Lower leg skin (tissue), 4 donors: ENCODE measurements around the gene PLOD1. TPM values are rescaled to one million over a fixed set of nuclear protein-coding genes. Genes with fewer than 3 reads are reported as not detected.
A peak's percentile ranks its signal among the peaks of the same experiment; 100 is the strongest.

Experiments
- DNase-seq, 2 donors: peaks; one replicate each; pipeline ENCODE4 v3.0.0-alpha.2; 2019; ENCODE audit warnings: low spot score in 2 of 2
- H3K4me3 ChIP-seq: fragments of 200-600 bp; sonication (generic); 2 replicates; pipeline ENCODE4 v1.5.1; 2017; ENCODE audit warnings: mild to moderate bottlenecking, low read depth; ENCODE audit not compliant: poor library complexity, severe bottlenecking
- POLR2A ChIP-seq, 2 donors: fragments of 450-650 bp; IDR thresholded peaks; one replicate each; pipeline ENCODE4 v1.6.1; 2016 to 2017; ENCODE audit warnings: antibody characterized with exemption in 2 of 2, mild to moderate bottlenecking in 1 of 2, moderate library complexity in 1 of 2
- WGBS, 2 donors: methylation state at CpG; one replicate each; pipeline ENCODE4 v1.1.5; 2018; 5-methylcytosine and 5-hydroxymethylcytosine counted together
- intact Hi-C: fragments of 100-400 bp; cut with DNase I; formaldehyde crosslinking; loops from one replicate; pipeline ENCODE4 v1.15.0; 2023; ENCODE audit warnings: low total_unique reads
- total RNA-seq, 4 donors: library from RNA; depleted of rRNA; stranded (reverse); fragments of >200 nt; gene quantifications; one replicate each; pipeline ENCODE4 v1.1.0, GENCODE V29; 2016
- TF ChIP-seq, protein P1 (sequence below), 3 donors: fragments of 450-650 bp; IDR thresholded peaks; one replicate each; pipeline ENCODE4 v1.5.1; 2016; ENCODE audit warnings: antibody characterized with exemption in 3 of 3, mild to moderate bottlenecking in 3 of 3, moderate library complexity in 2 of 3

Gene PLOD1
- total RNA-seq: 10 to 100 TPM; 26.5 to 54.0 (median 41.3) TPM

DNA sequence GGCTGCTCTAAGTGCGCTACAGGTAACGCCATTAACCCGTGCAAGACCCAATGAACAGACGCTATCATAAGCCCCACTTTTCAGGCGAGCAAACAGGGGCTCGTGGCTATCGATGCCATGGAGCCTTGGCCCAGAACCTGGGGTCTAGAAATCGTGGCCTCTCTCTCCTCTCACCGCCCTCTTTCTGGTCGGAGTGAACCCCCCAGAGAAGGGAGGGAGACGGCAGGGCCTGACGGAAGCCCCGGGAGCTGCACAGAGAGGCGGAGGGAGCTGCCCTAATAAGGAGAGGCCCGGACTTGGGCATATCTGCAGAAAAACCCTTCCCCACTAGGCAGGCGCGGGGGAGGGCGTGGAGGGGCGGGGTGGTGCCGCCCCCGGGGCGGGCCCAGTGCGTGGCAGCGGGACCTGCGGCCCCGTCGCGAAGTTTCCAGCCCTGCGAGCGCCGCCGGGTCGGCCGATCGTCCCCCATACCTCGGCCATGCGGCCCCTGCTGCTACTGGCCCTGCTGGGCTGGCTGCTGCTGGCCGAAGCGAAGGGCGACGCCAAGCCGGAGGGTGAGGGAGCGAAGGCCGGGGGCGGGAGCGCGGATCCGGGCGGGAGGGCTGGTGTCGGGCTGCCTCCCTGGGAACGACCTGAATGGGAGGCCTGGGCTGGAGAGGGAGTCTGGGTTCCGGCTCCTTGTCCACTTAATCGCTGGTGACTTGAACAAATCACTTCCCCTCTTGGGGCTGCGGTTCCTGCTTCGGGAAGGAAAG is at the start of gene PLOD1:
PLOD1 (plus strand) TSS at position 416 of the 755 bp plus-strand sequence; CDS start at position 479, 63 bp downstream.
- H3K4me3 ChIP-seq: peak within 1 kb of the TSS; percentile 42
- DNase-seq: peak; percentile 83 to 97
- TF ChIP-seq POLR2A (IDR thresholded peaks at IDR 0.05): no peak
- TF ChIP-seq, protein P1, sequence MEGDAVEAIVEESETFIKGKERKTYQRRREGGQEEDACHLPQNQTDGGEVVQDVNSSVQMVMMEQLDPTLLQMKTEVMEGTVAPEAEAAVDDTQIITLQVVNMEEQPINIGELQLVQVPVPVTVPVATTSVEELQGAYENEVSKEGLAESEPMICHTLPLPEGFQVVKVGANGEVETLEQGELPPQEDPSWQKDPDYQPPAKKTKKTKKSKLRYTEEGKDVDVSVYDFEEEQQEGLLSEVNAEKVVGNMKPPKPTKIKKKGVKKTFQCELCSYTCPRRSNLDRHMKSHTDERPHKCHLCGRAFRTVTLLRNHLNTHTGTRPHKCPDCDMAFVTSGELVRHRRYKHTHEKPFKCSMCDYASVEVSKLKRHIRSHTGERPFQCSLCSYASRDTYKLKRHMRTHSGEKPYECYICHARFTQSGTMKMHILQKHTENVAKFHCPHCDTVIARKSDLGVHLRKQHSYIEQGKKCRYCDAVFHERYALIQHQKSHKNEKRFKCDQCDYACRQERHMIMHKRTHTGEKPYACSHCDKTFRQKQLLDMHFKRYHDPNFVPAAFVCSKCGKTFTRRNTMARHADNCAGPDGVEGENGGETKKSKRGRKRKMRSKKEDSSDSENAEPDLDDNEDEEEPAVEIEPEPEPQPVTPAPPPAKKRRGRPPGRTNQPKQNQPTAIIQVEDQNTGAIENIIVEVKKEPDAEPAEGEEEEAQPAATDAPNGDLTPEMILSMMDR (IDR thresholded peaks at IDR 0.05): no peak
- intact Hi-C loops: no loop called here
- 0% methylated on average over 42 to 53 of the region's 55 CpGs for WGBS, 2 donors

DNA sequence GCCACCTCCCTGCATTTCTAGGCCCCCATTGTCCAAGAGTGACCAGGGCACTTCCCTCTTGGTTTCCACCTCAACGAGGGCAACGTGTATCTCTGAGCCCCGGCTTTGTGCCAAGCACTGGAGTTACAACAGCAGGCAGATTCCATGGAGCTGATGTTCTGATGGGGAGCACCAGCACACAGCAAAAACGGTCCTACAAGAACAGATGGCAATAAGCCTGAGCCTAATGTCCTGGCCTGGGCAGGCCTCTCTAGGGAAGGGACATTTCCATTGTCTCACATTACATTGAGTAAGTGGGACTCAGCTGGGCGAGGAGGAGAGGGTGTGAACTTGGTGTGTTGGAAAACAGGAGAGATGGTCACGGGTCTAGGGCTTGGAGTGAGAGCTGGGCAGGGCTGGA is 48.6 kb upstream of the PLOD1 start:
- DNase-seq: peak in 1 of 2 donors; percentile 34
- intact Hi-C loops: no loop called here
- no peak overlapping the region for H3K4me3 ChIP-seq
- 64 to 76% methylated on average over 6 of the region's 6 CpGs for WGBS, 2 donors
- TF ChIP-seq POLR2A (IDR thresholded peaks at IDR 0.05): no peak
- TF ChIP-seq, protein P1 (IDR thresholded peaks at IDR 0.05): no peak

DNA sequence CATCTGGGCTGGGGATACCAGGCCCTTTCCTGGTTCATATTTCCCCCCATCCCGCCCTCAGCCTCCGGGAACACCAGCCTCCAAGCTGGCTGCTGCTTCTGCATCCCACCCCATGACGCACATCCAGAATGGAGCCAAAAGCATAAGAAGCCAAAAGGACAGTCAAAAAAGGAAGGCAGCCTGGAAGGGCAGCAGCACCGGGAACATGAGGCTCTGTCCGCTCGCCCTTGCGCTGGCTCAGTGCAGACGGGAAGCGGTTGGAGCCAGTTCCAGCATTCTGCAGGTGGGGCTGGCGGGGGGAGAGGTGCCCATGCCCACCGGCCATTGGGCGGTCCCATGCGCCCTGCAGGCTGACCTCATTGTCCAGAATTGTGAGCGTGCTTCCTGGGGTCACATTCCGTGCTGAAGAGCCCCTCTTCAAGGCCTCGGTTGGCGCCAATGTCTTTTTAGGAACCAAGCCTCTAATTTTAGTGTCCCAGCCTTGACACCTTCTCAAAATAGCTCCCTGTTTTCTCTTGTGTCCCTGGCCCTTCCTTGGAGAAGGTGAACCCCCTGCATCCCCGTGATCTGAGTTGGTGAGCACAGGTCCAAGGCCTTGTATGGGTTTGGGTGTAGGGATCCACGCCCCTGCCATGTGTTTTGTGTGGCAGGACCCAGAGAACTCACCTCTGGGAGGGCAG is 47.4 kb upstream of the PLOD1 start:
- no peak for DNase-seq
- intact Hi-C loops: no loop called here
- H3K4me3 ChIP-seq: no peak overlapping the region
- no peak for TF ChIP-seq POLR2A (IDR thresholded peaks at IDR 0.05)
- TF ChIP-seq, protein P1 (IDR thresholded peaks at IDR 0.05): no peak
- WGBS, 2 donors: 73 to 84% methylated on average over 17 to 19 of the region's 19 CpGs

DNA sequence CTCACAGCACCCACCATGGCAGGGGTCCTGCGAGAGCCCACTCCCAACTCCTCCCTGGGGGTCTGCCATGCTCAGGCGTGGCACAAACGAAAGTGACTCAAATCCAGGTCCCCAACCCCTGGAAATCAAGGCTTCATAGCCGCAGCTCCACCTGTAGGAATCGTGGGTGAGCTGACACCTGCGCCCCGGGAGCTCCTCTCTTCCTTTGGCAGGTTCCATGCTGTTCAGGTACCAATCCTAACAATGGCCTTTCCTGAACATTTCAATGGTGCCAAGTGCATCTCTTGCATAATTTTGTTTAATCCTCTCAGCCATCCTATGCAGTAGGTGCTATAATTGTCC is 46.9 kb upstream of the PLOD1 start:
- TF ChIP-seq, protein P1 (IDR thresholded peaks at IDR 0.05): no peak
- TF ChIP-seq POLR2A (IDR thresholded peaks at IDR 0.05): no peak
- 67 to 82% methylated on average over 6 to 7 of the region's 7 CpGs for WGBS, 2 donors

DNA sequence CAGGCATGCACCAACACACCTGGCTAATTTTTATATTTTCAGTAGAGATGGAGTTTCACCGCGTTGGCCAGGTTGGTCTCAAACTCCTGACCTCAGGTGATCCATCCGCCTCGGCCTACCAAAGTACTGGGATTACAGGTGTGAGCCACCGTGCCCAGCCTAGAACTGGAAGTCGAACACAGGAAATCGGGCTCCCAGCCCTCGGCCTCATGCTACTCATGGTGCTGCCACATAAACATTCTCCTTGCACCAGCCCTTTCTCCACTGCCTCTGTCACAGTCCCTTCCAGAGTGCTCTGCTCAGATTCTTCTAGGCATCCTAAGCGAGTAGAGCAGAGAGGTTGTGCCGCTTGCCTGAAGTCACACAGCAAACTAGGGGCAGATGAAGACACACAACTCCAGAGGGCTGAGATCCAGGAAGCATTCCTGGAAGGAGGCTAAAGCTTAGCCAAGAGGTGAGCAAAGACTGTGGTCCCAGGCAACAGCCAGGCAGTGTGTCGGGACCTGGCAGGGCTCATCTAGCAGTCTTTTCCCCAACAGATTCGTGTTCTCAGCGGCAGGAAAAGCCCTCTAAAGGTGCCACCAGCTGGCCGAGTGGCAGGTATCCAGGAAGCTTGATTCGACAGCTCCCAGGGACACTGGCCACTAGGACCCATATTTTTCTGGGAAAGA is 46.2 kb upstream of the PLOD1 start:
- intact Hi-C loops: no loop called here
- WGBS, 2 donors: 84 to 86% methylated on average over 15 of the region's 15 CpGs
- no peak overlapping the region for H3K4me3 ChIP-seq
- TF ChIP-seq POLR2A (IDR thresholded peaks at IDR 0.05): no peak
- TF ChIP-seq, protein P1 (IDR thresholded peaks at IDR 0.05): no peak
- no peak for DNase-seq

More for the DNA sequence above, 46.9 kb upstream of the PLOD1 start:
- no peak overlapping the region for H3K4me3 ChIP-seq
- intact Hi-C loops: no loop called here
- DNase-seq: no peak
